WERI-Rb-1 (cell line): ENCODE measurements around the gene SUCNR1.
"Not testable (repeated sequence)": the region's sequence is repeated elsewhere in the genome, so short reads cannot be mapped to it uniquely, and the experiment has no call there.

Source experiments
- DNase-seq: peaks from one replicate; pipeline ENCODE4 v3.0.0-alpha.2; 2020
- H3K27ac ChIP-seq: fragments of 250-450 bp; sonication (Bioruptor Pico); 2 replicates; pipeline ENCODE4 v1.5.1; 2020; ENCODE audit warnings: mild to moderate bottlenecking, moderate library complexity
- H3K27me3 ChIP-seq: fragments of 250-450 bp; sonication (Bioruptor Pico); 2 replicates; pipeline ENCODE4 v1.5.1; 2021; ENCODE audit warnings: mild to moderate bottlenecking, low read depth, moderate library complexity; ENCODE audit not compliant: insufficient read depth, severe bottlenecking
- H3K36me3 ChIP-seq: fragments of 250-450 bp; sonication (Bioruptor Pico); 2 replicates; pipeline ENCODE4 v1.5.1; 2020; ENCODE audit warnings: mild to moderate bottlenecking, moderate library complexity
- H3K4me3 ChIP-seq: 2 replicates; pipeline ENCODE4 v1.5.1; 2011; ENCODE audit warnings: low read depth, mild to moderate bottlenecking, control low read depth, low read length
- H3K9me3 ChIP-seq: fragments of 250-450 bp; sonication (Bioruptor Pico); 2 replicates; pipeline ENCODE4 v1.5.1; 2021; ENCODE audit warnings: mild to moderate bottlenecking, moderate library complexity; ENCODE audit not compliant: severe bottlenecking
- CTCF ChIP-seq: IDR thresholded peaks from 2 replicates; pipeline ENCODE4 v1.5.1; 2011; ENCODE audit warnings: low read depth, mild to moderate bottlenecking, control low read depth, inconsistent platforms, low read length

SUCNR1 gene

GRCh38 chr3:151925419-151925818 lies 52.0 kb downstream of the SUCNR1 start:
- Histone ChIP-seq H3K27me3 (peaks cover 44% of the 10 kb centered on the region), H3K9me3 (no peaks in the 10 kb centered on the region), H3K27ac (no peak overlapping the region), H3K4me3 (no peak overlapping the region), H3K36me3 (no peaks in the 10 kb centered on the region)
- DNase-seq, result no peak
- TF ChIP-seq CTCF, result no peak

GRCh38 chr3:151925876-151926275 lies 52.4 kb downstream of the SUCNR1 start:
- Histone ChIP-seq H3K36me3 (no peaks in the 10 kb centered on the region), H3K4me3 (no peak overlapping the region), H3K9me3 (no peaks in the 10 kb centered on the region), H3K27me3 (peaks cover 45% of the 10 kb centered on the region), H3K27ac (no peak overlapping the region)
- DNase-seq, result no peak
- TF ChIP-seq CTCF, result no peak

GRCh38 chr3:151926956-151927355 lies 53.5 kb downstream of the SUCNR1 start:
- H3K36me3 ChIP-seq, result no peaks in the 10 kb centered on the region
- no peak for TF ChIP-seq CTCF
- no peak overlapping the region for H3K27ac ChIP-seq
- H3K4me3 ChIP-seq, result no peak overlapping the region
- no peaks in the 10 kb centered on the region for H3K9me3 ChIP-seq
- DNase-seq, result no peak
- peaks cover 50% of the 10 kb centered on the region for H3K27me3 ChIP-seq

GRCh38 chr3:151927915-151928525 lies 54.6 kb downstream of the SUCNR1 start:
- not testable (repeated sequence) for H3K27ac ChIP-seq, H3K36me3 ChIP-seq, DNase-seq, H3K4me3 ChIP-seq, H3K9me3 ChIP-seq
- H3K27me3 ChIP-seq, result peaks cover 50% of the 10 kb centered on the region

- Histone ChIP-seq H3K9me3 (no peaks in the 10 kb centered on the region), H3K27me3 (peaks cover 31% of the 10 kb centered on the region), H3K36me3 (no peaks in the 10 kb centered on the region), H3K27ac (no peak overlapping the region), H3K4me3 (no peak overlapping the region)
- DNase-seq, result no peak
- no peak for TF ChIP-seq CTCF
These were observed 57.7 kb downstream of the SUCNR1 start for GRCh38 chr3:151931171-151931570.

- Histone ChIP-seq H3K9me3 (no peaks in the 10 kb centered on the region), H3K4me3 (no peak overlapping the region), H3K27me3 (peaks cover 20% of the 10 kb centered on the region), H3K36me3 (no peaks in the 10 kb centered on the region), H3K27ac (no peak overlapping the region)
- no peak for TF ChIP-seq CTCF
- DNase-seq, result no peak
These were observed 59.9 kb downstream of the SUCNR1 start for GRCh38 chr3:151933234-151933853.
